ENCODE measurements around the gene SORCS1. TPM values are rescaled to one million over a fixed set of nuclear protein-coding genes. Genes with fewer than 3 reads are reported as not detected.

SORCS1 gene
- total RNA-seq, 1 donor from 2014 or later: 1.1 TPM

GRCh38 chr10:106734220-106734619, 430.3 kb downstream of the SORCS1 start:
- Mint-ChIP-seq H3K36me3 (ENCODE audit: low read depth, unreplicated experiment) (no peaks in the 10 kb centered on the region), H3K27me3 (ENCODE audit: low read depth, unreplicated experiment) (no peaks in the 10 kb centered on the region), H3K4me1 (ENCODE audit: low read depth, unreplicated experiment) (no peaks in the 10 kb centered on the region), H3K27ac (ENCODE audit: unreplicated experiment) (no peak overlapping the region), H3K9me3 (ENCODE audit: unreplicated experiment) (no peaks in the 10 kb centered on the region), H3K4me3 (ENCODE audit: unreplicated experiment) (no peak overlapping the region)
- Histone ChIP-seq H3K27ac (ENCODE audit: low read depth, low read length) (no peak overlapping the region), H3K9me3 (ENCODE audit: insufficient read depth, low read depth, low read length) (no peaks in the 10 kb centered on the region), H3K4me2 (ENCODE audit: low read length) (no peak overlapping the region), H3K4me3 (ENCODE audit: insufficient read depth, low read depth, low read length) (no peak overlapping the region), H4K20me1 (ENCODE audit: insufficient read depth, low read length) (no peaks in the 10 kb centered on the region), H3K79me2 (ENCODE audit: insufficient read depth, low read length) (no peaks in the 10 kb centered on the region), H3K27me3 (ENCODE audit: insufficient read depth, low read length) (no peaks in the 10 kb centered on the region), H3K9ac (ENCODE audit: low read length) (no peak overlapping the region), H3K4me1 (ENCODE audit: insufficient read depth, low read length) (no peaks in the 10 kb centered on the region), H2AFZ (ENCODE audit: low read depth, low read length) (no peak overlapping the region), H3K36me3 (ENCODE audit: insufficient read depth, low read length) (no peaks in the 10 kb centered on the region)
- FAIRE-seq: no peak
- DNase-seq (ENCODE audit: low read depth): no peak
- TF ChIP-seq EZH2 (IDR thresholded peaks at IDR 0.05; ENCODE audit: insufficient read depth, low read length): no peak
- TF ChIP-seq, protein P1, sequence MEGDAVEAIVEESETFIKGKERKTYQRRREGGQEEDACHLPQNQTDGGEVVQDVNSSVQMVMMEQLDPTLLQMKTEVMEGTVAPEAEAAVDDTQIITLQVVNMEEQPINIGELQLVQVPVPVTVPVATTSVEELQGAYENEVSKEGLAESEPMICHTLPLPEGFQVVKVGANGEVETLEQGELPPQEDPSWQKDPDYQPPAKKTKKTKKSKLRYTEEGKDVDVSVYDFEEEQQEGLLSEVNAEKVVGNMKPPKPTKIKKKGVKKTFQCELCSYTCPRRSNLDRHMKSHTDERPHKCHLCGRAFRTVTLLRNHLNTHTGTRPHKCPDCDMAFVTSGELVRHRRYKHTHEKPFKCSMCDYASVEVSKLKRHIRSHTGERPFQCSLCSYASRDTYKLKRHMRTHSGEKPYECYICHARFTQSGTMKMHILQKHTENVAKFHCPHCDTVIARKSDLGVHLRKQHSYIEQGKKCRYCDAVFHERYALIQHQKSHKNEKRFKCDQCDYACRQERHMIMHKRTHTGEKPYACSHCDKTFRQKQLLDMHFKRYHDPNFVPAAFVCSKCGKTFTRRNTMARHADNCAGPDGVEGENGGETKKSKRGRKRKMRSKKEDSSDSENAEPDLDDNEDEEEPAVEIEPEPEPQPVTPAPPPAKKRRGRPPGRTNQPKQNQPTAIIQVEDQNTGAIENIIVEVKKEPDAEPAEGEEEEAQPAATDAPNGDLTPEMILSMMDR (IDR thresholded peaks at IDR 0.05; ENCODE audit: insufficient read depth, low read depth, low read length): no peak

- Mint-ChIP-seq H3K4me3 (ENCODE audit: unreplicated experiment) (no peak overlapping the region), H3K27ac (ENCODE audit: unreplicated experiment) (no peak overlapping the region), H3K4me1 (ENCODE audit: low read depth, unreplicated experiment) (no peaks in the 10 kb centered on the region), H3K27me3 (ENCODE audit: low read depth, unreplicated experiment) (no peaks in the 10 kb centered on the region), H3K36me3 (ENCODE audit: low read depth, unreplicated experiment) (no peaks in the 10 kb centered on the region), H3K9me3 (ENCODE audit: unreplicated experiment) (no peaks in the 10 kb centered on the region)
- DNase-seq (ENCODE audit: low read depth) (no peak), FAIRE-seq (no peak)
- H3K9me3 ChIP-seq (ENCODE audit: insufficient read depth, low read depth, low read length): no peaks in the 10 kb centered on the region
- H3K36me3 ChIP-seq (ENCODE audit: insufficient read depth, low read length): no peaks in the 10 kb centered on the region
- no peak overlapping the region for H3K4me3 ChIP-seq (ENCODE audit: insufficient read depth, low read depth, low read length)
- H4K20me1 ChIP-seq (ENCODE audit: insufficient read depth, low read length): no peaks in the 10 kb centered on the region
- H2AFZ ChIP-seq (ENCODE audit: low read depth, low read length): no peak overlapping the region
- H3K27ac ChIP-seq (ENCODE audit: low read depth, low read length): no peak overlapping the region
- TF ChIP-seq, protein P1 (IDR thresholded peaks at IDR 0.05; ENCODE audit: insufficient read depth, low read depth, low read length): no peak
- no peak for TF ChIP-seq EZH2 (IDR thresholded peaks at IDR 0.05; ENCODE audit: insufficient read depth, low read length)
- H3K27me3 ChIP-seq (ENCODE audit: insufficient read depth, low read length): no peaks in the 10 kb centered on the region
- no peaks in the 10 kb centered on the region for H3K4me1 ChIP-seq (ENCODE audit: insufficient read depth, low read length)
- H3K79me2 ChIP-seq (ENCODE audit: insufficient read depth, low read length): no peaks in the 10 kb centered on the region
- H3K9ac ChIP-seq (ENCODE audit: low read length): no peak overlapping the region
- no peak overlapping the region for H3K4me2 ChIP-seq (ENCODE audit: low read length)
Observed at GRCh38 chr10:106728232-106728631, 436.3 kb downstream of the SORCS1 start.

- Mint-ChIP-seq H3K4me1 (ENCODE audit: low read depth, unreplicated experiment) (no peaks in the 10 kb centered on the region), H3K27ac (ENCODE audit: unreplicated experiment) (no peak overlapping the region), H3K9me3 (ENCODE audit: unreplicated experiment) (no peaks in the 10 kb centered on the region), H3K4me3 (ENCODE audit: unreplicated experiment) (no peak overlapping the region), H3K36me3 (ENCODE audit: low read depth, unreplicated experiment) (no peaks in the 10 kb centered on the region), H3K27me3 (ENCODE audit: low read depth, unreplicated experiment) (no peaks in the 10 kb centered on the region)
- H3K4me2 ChIP-seq (ENCODE audit: low read length): no peak overlapping the region
- no peaks in the 10 kb centered on the region for H3K4me1 ChIP-seq (ENCODE audit: insufficient read depth, low read length)
- no peak for TF ChIP-seq EZH2 (IDR thresholded peaks at IDR 0.05; ENCODE audit: insufficient read depth, low read length)
- no peaks in the 10 kb centered on the region for H4K20me1 ChIP-seq (ENCODE audit: insufficient read depth, low read length)
- no peak overlapping the region for H3K9ac ChIP-seq (ENCODE audit: low read length)
- no peaks in the 10 kb centered on the region for H3K79me2 ChIP-seq (ENCODE audit: insufficient read depth, low read length)
- no peaks in the 10 kb centered on the region for H3K36me3 ChIP-seq (ENCODE audit: insufficient read depth, low read length)
- FAIRE-seq: no peak
- no peak overlapping the region for H3K27ac ChIP-seq (ENCODE audit: low read depth, low read length)
- no peak overlapping the region for H2AFZ ChIP-seq (ENCODE audit: low read depth, low read length)
- no peak for DNase-seq (ENCODE audit: low read depth)
- no peak overlapping the region for H3K4me3 ChIP-seq (ENCODE audit: insufficient read depth, low read depth, low read length)
- H3K9me3 ChIP-seq (ENCODE audit: insufficient read depth, low read depth, low read length): no peaks in the 10 kb centered on the region
- H3K27me3 ChIP-seq (ENCODE audit: insufficient read depth, low read length): no peaks in the 10 kb centered on the region
Observed at GRCh38 chr10:106727170-106727569, 437.3 kb downstream of the SORCS1 start.
